ENCODE measurements around the gene MRPL46. TPM values are rescaled to one million over a fixed set of nuclear protein-coding genes. Genes with fewer than 3 reads are reported as not detected.
"Not testable (repeated sequence)": the region's sequence is repeated elsewhere in the genome, so short reads cannot be mapped to it uniquely, and the experiment has no call there.

The MRPL46 gene
- total RNA-seq, 3 donors from 2014 or later (not counting 1 experiment from before 2014, with no cell fraction given): 9.8 to 11.0 (median 10.2) TPM

GRCh38 chr15:88477904-88478303 is 10.7 kb upstream of the MRPL46 start:
- H3K4me3 ChIP-seq (ENCODE audit: low read length): no peak overlapping the region
- DNase-seq (no peak), ATAC-seq (no peak)
- no peak overlapping the region for H3K27ac Mint-ChIP-seq
- 97% methylated on average over 3 of the region's 5 CpGs for WGBS (ENCODE audit: insufficient coverage)
- H3K36me3 ChIP-seq (ENCODE audit: control insufficient read depth, insufficient read depth, low read length): peaks cover 36% of the 10 kb centered on the region
- H3K9me3 Mint-ChIP-seq: no peaks in the 10 kb centered on the region
- intact Hi-C loops (cut with micrococcal nuclease): no loop called here
- H3K27me3 ChIP-seq (ENCODE audit: control insufficient read depth, insufficient read depth, low read length): no peaks in the 10 kb centered on the region
- peaks cover 0 to 3% of the 10 kb centered on the region in 2 donors for H3K4me1 Mint-ChIP-seq
- H3K4me3 Mint-ChIP-seq: no peak overlapping the region
- H3K9me3 ChIP-seq (ENCODE audit: control insufficient read depth, insufficient read depth, low read length): no peaks in the 10 kb centered on the region
- H3K36me3 Mint-ChIP-seq: no peaks in the 10 kb centered on the region
- H3K27me3 Mint-ChIP-seq (ENCODE audit: low read depth in 2 of 2): no peaks in the 10 kb centered on the region
- H3K27ac ChIP-seq (ENCODE audit: low read length): no peak overlapping the region
- TF ChIP-seq CTCF (IDR thresholded peaks at IDR 0.05): no peak
- H3K4me1 ChIP-seq (ENCODE audit: control insufficient read depth, insufficient read depth, low read length): no peaks in the 10 kb centered on the region

- no peaks in the 10 kb centered on the region for H3K27me3 Mint-ChIP-seq (ENCODE audit: low read depth in 2 of 2)
- H3K27me3 ChIP-seq (ENCODE audit: control insufficient read depth, insufficient read depth, low read length): no peaks in the 10 kb centered on the region
- DNase-seq: no peak
- H3K9me3 Mint-ChIP-seq: no peaks in the 10 kb centered on the region
- H3K27ac ChIP-seq (ENCODE audit: low read length): no peak overlapping the region
- intact Hi-C loops (cut with micrococcal nuclease): no loop called here
- no peaks in the 10 kb centered on the region for H3K9me3 ChIP-seq (ENCODE audit: control insufficient read depth, insufficient read depth, low read length)
- ATAC-seq: no peak
- TF ChIP-seq CTCF (IDR thresholded peaks at IDR 0.05): no peak
- H3K36me3 Mint-ChIP-seq: peaks cover 3% of the 10 kb centered on the region
- peaks cover 42% of the 10 kb centered on the region for H3K36me3 ChIP-seq (ENCODE audit: control insufficient read depth, insufficient read depth, low read length)
- no peak overlapping the region for H3K27ac Mint-ChIP-seq
- H3K4me3 ChIP-seq (ENCODE audit: low read length): no peak overlapping the region
- no peak overlapping the region for H3K4me3 Mint-ChIP-seq
- WGBS (ENCODE audit: insufficient coverage): over 99% methylated on average over 7 of the region's 7 CpGs
- peaks cover 2 to 3% of the 10 kb centered on the region in 2 donors for H3K4me1 Mint-ChIP-seq
- no peaks in the 10 kb centered on the region for H3K4me1 ChIP-seq (ENCODE audit: control insufficient read depth, insufficient read depth, low read length)
Observed at GRCh38 chr15:88477126-88477525, 9.9 kb upstream of the MRPL46 start.

- TF ChIP-seq CTCF (IDR thresholded peaks at IDR 0.05): no peak
- H3K9me3 Mint-ChIP-seq: no peaks in the 10 kb centered on the region
- 82% methylated on average over 8 of the region's 8 CpGs for WGBS (ENCODE audit: insufficient coverage)
- DNase-seq: peak in 1 of 2 donors; percentile 53
- H3K36me3 Mint-ChIP-seq: peaks cover 8% of the 10 kb centered on the region
- H3K27ac ChIP-seq (ENCODE audit: low read length): no peak overlapping the region
- H3K27me3 ChIP-seq (ENCODE audit: control insufficient read depth, insufficient read depth, low read length): no peaks in the 10 kb centered on the region
- peaks cover 43% of the 10 kb centered on the region for H3K36me3 ChIP-seq (ENCODE audit: control insufficient read depth, insufficient read depth, low read length)
- ATAC-seq: no peak
- H3K27ac Mint-ChIP-seq: no peak overlapping the region
- H3K9me3 ChIP-seq (ENCODE audit: control insufficient read depth, insufficient read depth, low read length): no peaks in the 10 kb centered on the region
- no peaks in the 10 kb centered on the region for H3K4me1 ChIP-seq (ENCODE audit: control insufficient read depth, insufficient read depth, low read length)
- intact Hi-C loops (cut with micrococcal nuclease): no loop called here
- no peak overlapping the region for H3K4me3 Mint-ChIP-seq
- H3K4me1 Mint-ChIP-seq: peaks cover 3 to 7% of the 10 kb centered on the region in 2 donors
- H3K4me3 ChIP-seq (ENCODE audit: low read length): no peak overlapping the region
- no peaks in the 10 kb centered on the region for H3K27me3 Mint-ChIP-seq (ENCODE audit: low read depth in 2 of 2)
Observed at GRCh38 chr15:88476635-88477060, 9.5 kb upstream of the MRPL46 start.

- intact Hi-C loops (cut with micrococcal nuclease); H3K27ac ChIP-seq (ENCODE audit: low read length); H3K27ac Mint-ChIP-seq; H3K27me3 Mint-ChIP-seq (ENCODE audit: low read depth in 2 of 2); H3K9me3 ChIP-seq (ENCODE audit: control insufficient read depth, insufficient read depth, low read length); H3K9me3 Mint-ChIP-seq; H3K4me3 Mint-ChIP-seq; H3K4me1 ChIP-seq (ENCODE audit: control insufficient read depth, insufficient read depth, low read length); H3K4me1 Mint-ChIP-seq; H3K27me3 ChIP-seq (ENCODE audit: control insufficient read depth, insufficient read depth, low read length); ATAC-seq; H3K4me3 ChIP-seq (ENCODE audit: low read length); DNase-seq; H3K36me3 Mint-ChIP-seq: not testable (repeated sequence)
- H3K36me3 ChIP-seq (ENCODE audit: control insufficient read depth, insufficient read depth, low read length): peaks cover 44% of the 10 kb centered on the region
- WGBS (ENCODE audit: insufficient coverage): 100% methylated on average over 4 of the region's 4 CpGs
Observed at GRCh38 chr15:88473661-88474293, 6.6 kb upstream of the MRPL46 start.
